Endothelial cell of umbilical vein (primary cell): Measurements from ENCODE around the gene CORO2B. TPM values are rescaled to one million over a fixed set of nuclear protein-coding genes. Genes with fewer than 3 reads are reported as not detected.

Experiments
- BruUV-seq: library from RNA; stranded (reverse); fragments of 400-500 nt; replicated peaks from 2 replicates; lab custom pipeline; 2021; lab: Mats Ljungman, UMichigan
- CTCF ChIA-PET: fragments of 300-600, 350-600 bp; sonication (Branson Sonifier 250); formaldehyde crosslinking; loops from one replicate; lab custom pipeline; 2021; ENCODE audit warnings: antibody characterized with exemption, inconsistent platforms; lab: Charles Lee
- POLR2A ChIA-PET: fragments of 300-600, 350-600 bp; sonication (Branson Sonifier 250); formaldehyde crosslinking; loops from one replicate; lab custom pipeline; 2021; ENCODE audit warnings: antibody characterized with exemption, inconsistent platforms; lab: Charles Lee
- DNase-seq: peaks from one replicate; pipeline ENCODE4 v3.0.0-alpha.2; 2011; ENCODE audit warnings: low read depth, low spot score
- FAIRE-seq: peaks from 2 replicates; lab custom pipeline; 2011; peaks lifted over from hg19 to GRCh38; lab: Jason Lieb, UNC
- H2AFZ ChIP-seq: 2 replicates; pipeline ENCODE4 v1.6.0; 2012; ENCODE audit warnings: low read depth, low read length, control low read depth, inconsistent platforms
- H3K27ac ChIP-seq: 2 replicates; pipeline ENCODE4 v1.5.1; 2011; ENCODE audit warnings: low read depth, mild to moderate bottlenecking, control low read depth, low read length, moderate library complexity; ENCODE audit not compliant: insufficient read depth
- H3K27me3 ChIP-seq, 2 experiments: 2 replicates each; pipeline versions ENCODE4 v1.6.0 to v1.6.1; 2011; ENCODE audit warnings: low read length in 2 of 2, mixed read lengths in 1 of 2; ENCODE audit not compliant: control insufficient read depth in 2 of 2, insufficient read depth in 2 of 2
- H3K36me3 ChIP-seq, 2 experiments: 2 replicates in 1 of 2; 3 replicates in 1 of 2; pipeline ENCODE4 v1.5.1; 2011; ENCODE audit warnings: low read length in 2 of 2, mild to moderate bottlenecking in 1 of 2, moderate library complexity in 1 of 2; ENCODE audit not compliant: control insufficient read depth in 2 of 2, insufficient read depth in 2 of 2; ENCODE audit errors: extremely low read depth in 1 of 2
- H3K4me1 ChIP-seq: 3 replicates; pipeline ENCODE4 v1.5.1; 2011; ENCODE audit warnings: mild to moderate bottlenecking, low read length; ENCODE audit not compliant: control insufficient read depth, insufficient read depth; ENCODE audit errors: extremely low read depth
- H3K4me2 ChIP-seq: 2 replicates; pipeline ENCODE4 v1.6.1; 2011; ENCODE audit warnings: low read length, control low read depth, mixed read lengths; ENCODE audit not compliant: insufficient read depth
- H3K4me3 ChIP-seq, 3 experiments: fragments of 200-600 bp in 1 of 3; sonication (generic), shearing (Covaris generic) in 1 of 3; replicated peaks in 1 of 3; 2 replicates each; pipeline ENCODE4 v1.5.1; 2011 to 2016; ENCODE audit warnings: control low read depth in 3 of 3, low read length in 3 of 3, mild to moderate bottlenecking in 2 of 3, inconsistent platforms in 1 of 3, low read depth in 1 of 3, moderate library complexity in 1 of 3; ENCODE audit not compliant: insufficient read depth in 1 of 3
- H3K79me2 ChIP-seq: 2 replicates; pipeline ENCODE4 v1.6.0; 2012; ENCODE audit warnings: low read length, inconsistent platforms; ENCODE audit not compliant: control insufficient read depth, insufficient read depth
- H3K9ac ChIP-seq: replicated peaks from 2 replicates; pipeline ENCODE3; 2011; ENCODE audit warnings: low read length, control low read depth; ENCODE audit not compliant: insufficient read depth; ENCODE audit errors: extremely low read depth
- H3K9me1 ChIP-seq: replicated peaks from 3 replicates; pipeline ENCODE4 v1.6.0; 2011; ENCODE audit warnings: mild to moderate bottlenecking, low read length; ENCODE audit not compliant: control insufficient read depth, insufficient read depth; ENCODE audit errors: extremely low read depth
- H3K9me3 ChIP-seq: replicated peaks from 2 replicates; pipeline ENCODE4 v1.5.1; 2012; ENCODE audit warnings: low read length, inconsistent platforms; ENCODE audit not compliant: control insufficient read depth, insufficient read depth
- H4K20me1 ChIP-seq: replicated peaks from 2 replicates; pipeline ENCODE3; 2011; ENCODE audit warnings: mild to moderate bottlenecking, low read length; ENCODE audit not compliant: control insufficient read depth, insufficient read depth; ENCODE audit errors: extremely low read depth
- EZH2 ChIP-seq: IDR thresholded peaks from 2 replicates; pipeline ENCODE4 v1.6.1; 2012; ENCODE audit warnings: borderline replicate concordance, low read depth, mild to moderate bottlenecking, moderate library complexity, low read length, inconsistent platforms; ENCODE audit not compliant: severe bottlenecking
- FOS ChIP-seq: IDR thresholded peaks from 2 replicates; pipeline ENCODE4 v1.6.1; 2011; ENCODE audit warnings: mild to moderate bottlenecking, low read length, moderate library complexity, borderline replicate concordance; ENCODE audit not compliant: insufficient read depth
- GATA2 ChIP-seq: IDR thresholded peaks from 2 replicates; pipeline ENCODE4 v1.7.0; 2011; ENCODE audit warnings: low read depth, mild to moderate bottlenecking, moderate library complexity, mixed read lengths, low read length; ENCODE audit not compliant: insufficient read length, insufficient read depth
- JUN ChIP-seq: IDR thresholded peaks from 2 replicates; pipeline ENCODE4 v1.6.1; 2011; ENCODE audit warnings: borderline replicate concordance, low read depth; ENCODE audit not compliant: insufficient read length, insufficient read depth
- MYC ChIP-seq: IDR thresholded peaks from one replicate; pipeline ENCODE4 v1.6.1; 2011; ENCODE audit warnings: mild to moderate bottlenecking, low read depth, low read length
- POLR2A ChIP-seq: IDR thresholded peaks from 2 replicates; pipeline ENCODE4 v1.6.1; 2012; ENCODE audit warnings: low read depth, mild to moderate bottlenecking, control low read depth, low read length
- POLR2AphosphoS5 ChIP-seq: IDR thresholded peaks from 2 replicates; pipeline ENCODE4 v1.6.1; 2012; ENCODE audit warnings: low read depth, mild to moderate bottlenecking, control low read depth, low read length, moderate library complexity; ENCODE audit not compliant: insufficient read depth
- dilution Hi-C: fragments of 300-500 bp; cut with MboI; formaldehyde crosslinking; loops from one replicate; pipeline ENCODE4 v1.15.0; 2019; ENCODE audit warnings: low sequenced_read_pairs; ENCODE audit not compliant: extremely low pct_ligation_motif_present
- intact Hi-C: fragments of 100-400 bp; cut with micrococcal nuclease; formaldehyde crosslinking; loops from one replicate; pipeline ENCODE4 v1.10.0; 2022
- polyA plus RNA-seq, 4 experiments: library from polyadenylated mRNA; depleted of rRNA in 3 of 4; stranded (reverse) in 3 of 4; unstranded in 1 of 4; fragments of >200 nt; gene quantifications; 2 replicates each; pipeline versions ENCODE4 v1.2.1 to v1.2.3, GENCODE V29; 2011 to 2012; ENCODE audit warnings: missing spikeins in 1 of 4
- total RNA-seq: library from RNA; stranded (reverse); gene quantifications from 2 replicates; pipeline ENCODE4 v1.2.3, GENCODE V29; 2021
- TF ChIP-seq, protein P1 (sequence below), 2 donors: IDR thresholded peaks; 1 replicate in 1 of 2; 2 replicates in 1 of 2; pipeline ENCODE4 v1.5.1; 2011; ENCODE audit warnings: low read length in 2 of 2, mild to moderate bottlenecking in 2 of 2, moderate library complexity in 2 of 2, control low read depth in 1 of 2, inconsistent platforms in 1 of 2, low read depth in 1 of 2; ENCODE audit not compliant: insufficient read depth in 1 of 2; ENCODE audit errors: extremely low read depth in 1 of 2
- TF ChIP-seq, protein P2 (sequence below): IDR thresholded peaks from 2 replicates; pipeline ENCODE4 v1.6.1; 2011; ENCODE audit not compliant: insufficient read depth, insufficient read length

Gene CORO2B
- total and polyA plus RNA-seq, 2 donors (not counting 3 experiments of a cell fraction or from before 2014, with no cell fraction given), result 2.4 to 3.7 TPM

DNA sequence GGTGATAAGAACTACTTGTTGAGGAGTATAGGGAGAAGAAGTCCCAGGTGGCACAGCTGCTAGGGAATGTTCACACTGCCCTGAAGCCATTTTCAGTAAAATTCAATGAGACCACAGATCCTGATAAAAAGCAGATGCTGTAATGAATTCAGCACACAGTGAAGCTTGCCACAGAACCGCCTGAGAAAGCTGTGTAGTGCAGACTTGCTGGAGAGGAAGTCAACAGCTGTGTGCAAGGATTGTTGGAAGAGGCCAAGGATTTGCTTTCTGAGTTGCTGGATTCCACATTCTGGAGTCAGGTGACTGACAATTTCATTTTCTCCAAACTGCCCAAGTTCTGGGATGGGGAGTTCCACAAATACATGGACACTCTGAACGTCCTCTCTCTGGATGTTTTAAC lies 171.0 kb downstream of the CORO2B start:
- FAIRE-seq (no peak), DNase-seq (no peak)
- no peak overlapping the region for H3K4me3 ChIP-seq
- H4K20me1 ChIP-seq, result no peaks in the 10 kb centered on the region
- peaks cover 10 to 11% of the 10 kb centered on the region in 2 experiments for H3K27me3 ChIP-seq
- no TSS peak for BruUV-seq
- dilution Hi-C loops (no loop called here), intact Hi-C loops (no loop called here)
- H3K9me3 ChIP-seq, result no peaks in the 10 kb centered on the region
- TF ChIP-seq JUN, result no peak
- no peak for TF ChIP-seq POLR2AphosphoS5
- TF ChIP-seq, protein P1, sequence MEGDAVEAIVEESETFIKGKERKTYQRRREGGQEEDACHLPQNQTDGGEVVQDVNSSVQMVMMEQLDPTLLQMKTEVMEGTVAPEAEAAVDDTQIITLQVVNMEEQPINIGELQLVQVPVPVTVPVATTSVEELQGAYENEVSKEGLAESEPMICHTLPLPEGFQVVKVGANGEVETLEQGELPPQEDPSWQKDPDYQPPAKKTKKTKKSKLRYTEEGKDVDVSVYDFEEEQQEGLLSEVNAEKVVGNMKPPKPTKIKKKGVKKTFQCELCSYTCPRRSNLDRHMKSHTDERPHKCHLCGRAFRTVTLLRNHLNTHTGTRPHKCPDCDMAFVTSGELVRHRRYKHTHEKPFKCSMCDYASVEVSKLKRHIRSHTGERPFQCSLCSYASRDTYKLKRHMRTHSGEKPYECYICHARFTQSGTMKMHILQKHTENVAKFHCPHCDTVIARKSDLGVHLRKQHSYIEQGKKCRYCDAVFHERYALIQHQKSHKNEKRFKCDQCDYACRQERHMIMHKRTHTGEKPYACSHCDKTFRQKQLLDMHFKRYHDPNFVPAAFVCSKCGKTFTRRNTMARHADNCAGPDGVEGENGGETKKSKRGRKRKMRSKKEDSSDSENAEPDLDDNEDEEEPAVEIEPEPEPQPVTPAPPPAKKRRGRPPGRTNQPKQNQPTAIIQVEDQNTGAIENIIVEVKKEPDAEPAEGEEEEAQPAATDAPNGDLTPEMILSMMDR (IDR thresholded peaks at IDR 0.05; ENCODE audit: extremely low read depth in 1 of 2, insufficient read depth in 1 of 2, low read depth in 1 of 2, low read length in 2 of 2), result no peak
- TF ChIP-seq, protein P2, sequence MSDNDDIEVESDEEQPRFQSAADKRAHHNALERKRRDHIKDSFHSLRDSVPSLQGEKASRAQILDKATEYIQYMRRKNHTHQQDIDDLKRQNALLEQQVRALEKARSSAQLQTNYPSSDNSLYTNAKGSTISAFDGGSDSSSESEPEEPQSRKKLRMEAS, result no peak
- no peak for TF ChIP-seq FOS
- TF ChIP-seq MYC, result no peak
- TF ChIP-seq POLR2A, result no peak
- no peak for TF ChIP-seq EZH2
- no peak for TF ChIP-seq GATA2
- peaks cover 6% of the 10 kb centered on the region for H3K4me1 ChIP-seq
- H3K79me2 ChIP-seq, result no peaks in the 10 kb centered on the region
- no peak overlapping the region for H3K4me2 ChIP-seq
- H3K9ac ChIP-seq, result no peak overlapping the region
- H3K36me3 ChIP-seq, result no peaks in the 10 kb centered on the region
- H3K9me1 ChIP-seq, result no peaks in the 10 kb centered on the region
- ChIA-PET POLR2A (interaction anchor here (0.7 kb wide), 1 partner anchor 112 kb away, joined by 5 read pairs; no protein-coding TSS in a partner anchor), CTCF (no interaction called here)
- H2AFZ ChIP-seq, result no peak overlapping the region
- H3K27ac ChIP-seq, result no peak overlapping the region
